Spinal cord (tissue), 4 donors: ENCODE measurements around the gene PILRB. TPM values are rescaled to one million over a fixed set of nuclear protein-coding genes. Genes with fewer than 3 reads are reported as not detected.

Experiments
- polyA plus RNA-seq, 2 donors: library from polyadenylated mRNA; unstranded; fragments of 120-200 nt; gene quantifications; one replicate each; pipeline ENCODE4 v1.2.1, GENCODE V29; 2013; ENCODE audit not compliant: insufficient read length in 2 of 2
- small RNA-seq: library from RNA; depleted of rRNA; stranded (forward); fragments of <200 nt; gene quantifications from one replicate; pipeline ENCODE3, GENCODE V24; 2014; ENCODE audit warnings: low replicate concordance
- total RNA-seq, 2 donors: library from RNA; depleted of rRNA in 1 of 2; stranded (reverse); fragments of 120-200 nt in 1 of 2; fragments of >200 nt in 1 of 2; gene quantifications; one replicate each; pipeline versions ENCODE4 v1.2.3 to v1.2.4, GENCODE V29; 2013 to 2014

PILRB gene
- total and polyA plus RNA-seq, 4 donors: 9.6 to 50.2 (median 32.3) TPM

Small RNA genes within 50 kb of the gene (small RNA-seq; reads per million reads assigned to genes)
- not detected for gene RF00019

Other genes starting within 250 kb of the PILRB start
- 10 to 100 TPM; 25.3 to 26.7 TPM for gene TAF6, start 238.8 kb upstream of the PILRB start, total RNA-seq
- gene TAF6, start 238.8 kb upstream of the PILRB start, polyA plus RNA-seq: 10 to 100 TPM; 61.9 to 73.2 TPM
- 10 to 100 TPM; 22.5 to 65.7 TPM for gene CNPY4, start 238.5 kb upstream of the PILRB start, total RNA-seq
- gene CNPY4, start 238.5 kb upstream of the PILRB start, polyA plus RNA-seq: 10 to 100 TPM; 29.9 to 33.3 TPM
- 1 to 10 TPM; 3.1 to 4.8 TPM for gene MBLAC1, start 231.2 kb upstream of the PILRB start, total RNA-seq
- 1 to 10 TPM; 5.2 to 5.8 TPM for gene MBLAC1, start 231.2 kb upstream of the PILRB start, polyA plus RNA-seq
- gene LAMTOR4, start 209.2 kb upstream of the PILRB start, total RNA-seq: 100 to 1,000 TPM in 1 of 2 donors, 10 to 100 TPM in 1; 59.2 to 155 TPM
- gene LAMTOR4, start 209.2 kb upstream of the PILRB start, polyA plus RNA-seq: 100 to 1,000 TPM; 132 to 160 TPM
- gene TRAPPC14, start 199.4 kb upstream of the PILRB start, total RNA-seq: 10 to 100 TPM in 1 of 2 donors, 1 to 10 TPM in 1; 9.4 to 14.6 TPM
- 10 to 100 TPM; 47.4 to 54.1 TPM for gene TRAPPC14, start 199.4 kb upstream of the PILRB start, polyA plus RNA-seq
- gene GAL3ST4, start 189.5 kb upstream of the PILRB start, total RNA-seq: 1 to 10 TPM; 5.0 to 8.6 TPM
- gene GAL3ST4, start 189.5 kb upstream of the PILRB start, polyA plus RNA-seq: 10 to 100 TPM; 21.6 to 23.1 TPM
- gene GPC2, start 180.7 kb upstream of the PILRB start, total RNA-seq: 1 to 10 TPM; 6.1 to 9.8 TPM
- gene GPC2, start 180.7 kb upstream of the PILRB start, polyA plus RNA-seq: 10 to 100 TPM; 47.7 to 53.6 TPM
- 1 to 10 TPM; 2.1 to 2.3 TPM for gene STAG3, start 180.2 kb upstream of the PILRB start, total RNA-seq
- 10 to 100 TPM; 33.9 to 67.6 TPM for gene STAG3, start 180.2 kb upstream of the PILRB start, polyA plus RNA-seq
- gene PVRIG, start 138.2 kb upstream of the PILRB start, total RNA-seq: not detected
- 10 to 100 TPM; 11.6 to 13.5 TPM for gene PVRIG, start 138.2 kb upstream of the PILRB start, polyA plus RNA-seq
- gene SPDYE3, start 50.4 kb upstream of the PILRB start, total RNA-seq: not detected
- 10 to 100 TPM in 1 of 2 donors, 1 to 10 TPM in 1; 8.8 to 16.0 TPM for gene SPDYE3, start 50.4 kb upstream of the PILRB start, polyA plus RNA-seq
- 1 to 10 TPM; 4.1 to 4.3 TPM for gene PILRA, start 15.4 kb downstream of the PILRB start, total RNA-seq
- 10 to 100 TPM in 1 of 2 donors, 1 to 10 TPM in 1; 6.6 to 10.6 TPM for gene PILRA, start 15.4 kb downstream of the PILRB start, polyA plus RNA-seq
- 1 to 10 TPM; 5.1 to 7.7 TPM for gene ZCWPW1, start 70.6 kb downstream of the PILRB start, total RNA-seq
- gene ZCWPW1, start 70.6 kb downstream of the PILRB start, polyA plus RNA-seq: 1 to 10 TPM; 6.6 to 8.0 TPM
- 10 to 100 TPM; 18.5 to 37.9 TPM for gene MEPCE, start 71.7 kb downstream of the PILRB start, total RNA-seq
- gene MEPCE, start 71.7 kb downstream of the PILRB start, polyA plus RNA-seq: 10 to 100 TPM; 40.1 to 41.8 TPM
- gene PPP1R35, start 78.4 kb downstream of the PILRB start, total RNA-seq: 10 to 100 TPM in 1 of 2 donors, 1 to 10 TPM in 1; 5.3 to 20.4 TPM
- gene PPP1R35, start 78.4 kb downstream of the PILRB start, polyA plus RNA-seq: 10 to 100 TPM; 17.2 to 24.4 TPM
- 1 to 10 TPM; 2.0 to 2.1 TPM for gene SPACDR, start 106.1 kb downstream of the PILRB start, total RNA-seq
- gene SPACDR, start 106.1 kb downstream of the PILRB start, polyA plus RNA-seq: 10 to 100 TPM in 1 of 2 donors, 1 to 10 TPM in 1; 6.5 to 12.0 TPM
- gene TSC22D4, start 121.1 kb downstream of the PILRB start, total RNA-seq: 100 to 1,000 TPM in 1 of 2 donors, 10 to 100 TPM in 1; 67.4 to 141 TPM
- gene TSC22D4, start 121.1 kb downstream of the PILRB start, polyA plus RNA-seq: 100 to 1,000 TPM; 326 to 376 TPM
- 10 to 100 TPM; 12.0 to 12.6 TPM for gene NYAP1, start 125.8 kb downstream of the PILRB start, total RNA-seq
- gene NYAP1, start 125.8 kb downstream of the PILRB start, polyA plus RNA-seq: 10 to 100 TPM; 62.2 to 63.4 TPM
- 10 to 100 TPM; 10.6 to 16.1 TPM for gene AGFG2, start 181.1 kb downstream of the PILRB start, total RNA-seq
- gene AGFG2, start 181.1 kb downstream of the PILRB start, polyA plus RNA-seq: 10 to 100 TPM; 18.3 to 21.0 TPM
- gene SAP25, start 215.8 kb downstream of the PILRB start, total RNA-seq: 1 to 10 TPM in 1 of 2 donors, not detected in 1; 1.9 TPM
- gene SAP25, start 215.8 kb downstream of the PILRB start, polyA plus RNA-seq: 1 to 10 TPM; 3.4 to 9.8 TPM
- gene LRCH4, start 228.0 kb downstream of the PILRB start, total RNA-seq: 10 to 100 TPM in 1 of 2 donors, 1 to 10 TPM in 1; 9.6 to 17.2 TPM
- gene LRCH4, start 228.0 kb downstream of the PILRB start, polyA plus RNA-seq: 10 to 100 TPM; 41.0 to 61.3 TPM
- 1 to 10 TPM in 1 of 2 donors, under 1 TPM in 1; 0.40 to 2.0 TPM for gene FBXO24, start 228.2 kb downstream of the PILRB start, total RNA-seq
- gene FBXO24, start 228.2 kb downstream of the PILRB start, polyA plus RNA-seq: 1 to 10 TPM in 1 of 2 donors, under 1 TPM in 1; 0.95 to 2.6 TPM
- 100 to 1,000 TPM in 1 of 2 donors, 10 to 100 TPM in 1; 71.6 to 201 TPM for gene PCOLCE, start 244.2 kb downstream of the PILRB start, total RNA-seq
- 100 to 1,000 TPM in 1 of 2 donors, 10 to 100 TPM in 1; 97.7 to 180 TPM for gene PCOLCE, start 244.2 kb downstream of the PILRB start, polyA plus RNA-seq